GM12891 (cell line): ENCODE data around the gene LRRTM3.

Source experiments
- POLR2A ChIP-seq: IDR thresholded peaks from 2 replicates; pipeline ENCODE4 v1.6.1; 2011; ENCODE audit warnings: low read depth, low read length, control low read depth
- POLR2AphosphoS5 ChIP-seq: IDR thresholded peaks from 2 replicates; pipeline ENCODE4 v1.6.1; 2011; ENCODE audit warnings: low read depth, low read length, control low read depth
- POU2F2 ChIP-seq: IDR thresholded peaks from 2 replicates; pipeline ENCODE4 v1.6.1; 2011; ENCODE audit warnings: low read depth, mild to moderate bottlenecking, control low read depth, low read length, moderate library complexity
- SPI1 ChIP-seq: IDR thresholded peaks from 2 replicates; pipeline ENCODE4 v1.6.1; 2011; ENCODE audit warnings: low read depth, low read length, control low read depth
- TAF1 ChIP-seq: IDR thresholded peaks from 2 replicates; pipeline ENCODE4 v1.6.1; 2011; ENCODE audit warnings: low read depth, low read length, control low read depth

- no peak for TF ChIP-seq POLR2AphosphoS5
- no peak for TF ChIP-seq POLR2A
- no peak for TF ChIP-seq TAF1
- no peak for TF ChIP-seq SPI1
- TF ChIP-seq POU2F2: no peak
These were observed 146.8 kb downstream of the LRRTM3 start for GRCh38 chr10:67072654-67073053.
